ENCODE results near the gene IFTAP. TPM values are rescaled to one million over a fixed set of nuclear protein-coding genes. Genes with fewer than 3 reads are reported as not detected.
A peak's percentile ranks its signal among the peaks of the same experiment; 100 is the strongest.
"Not testable (repeated sequence)": the region's sequence is repeated elsewhere in the genome, so short reads cannot be mapped to it uniquely, and the experiment has no call there.

Gene IFTAP, protein sequence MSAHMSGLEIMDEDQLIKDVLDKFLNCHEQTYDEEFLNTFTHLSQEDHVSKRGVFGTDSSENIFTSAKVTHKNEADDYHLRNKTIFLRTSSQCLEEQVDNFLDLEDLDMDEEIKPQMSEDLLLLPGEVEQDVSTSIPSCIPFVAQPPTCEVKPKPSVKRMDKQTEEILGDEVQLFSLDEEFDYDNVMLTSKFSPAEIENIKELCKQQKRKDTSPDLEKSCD
- total RNA-seq = 10 to 100 TPM in 3 of 4 donors, under 1 TPM in 1; 0.80 to 22.3 (median 15.5) TPM

DNA sequence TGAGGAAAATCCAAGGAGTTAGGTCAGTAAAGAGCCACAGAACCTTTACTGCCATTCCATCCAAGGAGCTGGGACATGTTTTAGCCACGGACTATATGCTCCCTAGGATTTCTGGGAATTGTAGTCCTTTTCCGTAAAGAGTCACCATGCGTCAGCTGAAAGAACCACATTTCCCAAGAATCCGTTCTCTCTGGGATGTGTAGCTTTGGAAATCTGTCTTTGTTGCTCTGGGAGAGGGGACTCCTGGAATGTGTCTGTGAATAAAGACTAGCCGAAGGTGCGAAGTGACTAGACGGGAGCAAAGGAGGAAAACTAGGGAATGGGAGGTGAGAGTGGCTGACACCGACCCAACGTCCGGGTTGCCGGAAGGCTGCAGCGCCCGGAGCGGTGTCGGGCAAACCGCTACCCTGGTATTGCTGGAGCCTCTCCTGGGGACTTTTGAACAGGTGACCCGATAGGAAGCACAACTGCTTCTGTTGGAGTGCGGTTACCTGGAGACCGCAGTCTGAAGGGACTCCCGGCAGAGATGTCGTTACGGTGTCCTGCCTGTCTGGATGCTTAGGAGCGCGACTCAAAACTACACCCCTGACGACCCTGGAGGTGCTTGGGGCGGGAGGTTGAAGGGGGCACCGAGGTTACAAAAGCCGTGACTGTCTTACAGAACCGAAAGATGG is at the start of gene IFTAP:
Gene IFTAP (plus strand): TSS at position 187 of the 674 bp plus-strand sequence. CDS start 15,602 bp downstream, outside the sequence.
- TF ChIP-seq POLR2A (IDR thresholded peaks at IDR 0.05) = no peak
- TF ChIP-seq, protein P1, sequence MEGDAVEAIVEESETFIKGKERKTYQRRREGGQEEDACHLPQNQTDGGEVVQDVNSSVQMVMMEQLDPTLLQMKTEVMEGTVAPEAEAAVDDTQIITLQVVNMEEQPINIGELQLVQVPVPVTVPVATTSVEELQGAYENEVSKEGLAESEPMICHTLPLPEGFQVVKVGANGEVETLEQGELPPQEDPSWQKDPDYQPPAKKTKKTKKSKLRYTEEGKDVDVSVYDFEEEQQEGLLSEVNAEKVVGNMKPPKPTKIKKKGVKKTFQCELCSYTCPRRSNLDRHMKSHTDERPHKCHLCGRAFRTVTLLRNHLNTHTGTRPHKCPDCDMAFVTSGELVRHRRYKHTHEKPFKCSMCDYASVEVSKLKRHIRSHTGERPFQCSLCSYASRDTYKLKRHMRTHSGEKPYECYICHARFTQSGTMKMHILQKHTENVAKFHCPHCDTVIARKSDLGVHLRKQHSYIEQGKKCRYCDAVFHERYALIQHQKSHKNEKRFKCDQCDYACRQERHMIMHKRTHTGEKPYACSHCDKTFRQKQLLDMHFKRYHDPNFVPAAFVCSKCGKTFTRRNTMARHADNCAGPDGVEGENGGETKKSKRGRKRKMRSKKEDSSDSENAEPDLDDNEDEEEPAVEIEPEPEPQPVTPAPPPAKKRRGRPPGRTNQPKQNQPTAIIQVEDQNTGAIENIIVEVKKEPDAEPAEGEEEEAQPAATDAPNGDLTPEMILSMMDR (IDR thresholded peaks at IDR 0.05) = peak in 1 of 6 experiments; percentile 33
- peaks cover 0 to 14% (median 5%) of the 10 kb centered on the region in 3 donors for H3K4me1 ChIP-seq
- DNase-seq = no peak
- H3K27ac ChIP-seq = peak within 1 kb of the TSS in 3 of 4 donors; percentile 47 to 56 (median 49)
- no peaks in the 10 kb centered on the region for H3K36me3 ChIP-seq
- intact Hi-C loops (cut with DNase I) = no loop called here
- 0 to 3% methylated on average over 23 to 26 of the region's 29 CpGs for WGBS, 2 donors
- peaks cover 0 to 17% (median 0%) of the 10 kb centered on the region in 4 donors for H3K27me3 ChIP-seq
- H3K9me3 ChIP-seq = no peaks in the 10 kb centered on the region
- peak within 1 kb of the TSS; percentile 49 to 79 (median 66) for H3K4me3 ChIP-seq

DNA sequence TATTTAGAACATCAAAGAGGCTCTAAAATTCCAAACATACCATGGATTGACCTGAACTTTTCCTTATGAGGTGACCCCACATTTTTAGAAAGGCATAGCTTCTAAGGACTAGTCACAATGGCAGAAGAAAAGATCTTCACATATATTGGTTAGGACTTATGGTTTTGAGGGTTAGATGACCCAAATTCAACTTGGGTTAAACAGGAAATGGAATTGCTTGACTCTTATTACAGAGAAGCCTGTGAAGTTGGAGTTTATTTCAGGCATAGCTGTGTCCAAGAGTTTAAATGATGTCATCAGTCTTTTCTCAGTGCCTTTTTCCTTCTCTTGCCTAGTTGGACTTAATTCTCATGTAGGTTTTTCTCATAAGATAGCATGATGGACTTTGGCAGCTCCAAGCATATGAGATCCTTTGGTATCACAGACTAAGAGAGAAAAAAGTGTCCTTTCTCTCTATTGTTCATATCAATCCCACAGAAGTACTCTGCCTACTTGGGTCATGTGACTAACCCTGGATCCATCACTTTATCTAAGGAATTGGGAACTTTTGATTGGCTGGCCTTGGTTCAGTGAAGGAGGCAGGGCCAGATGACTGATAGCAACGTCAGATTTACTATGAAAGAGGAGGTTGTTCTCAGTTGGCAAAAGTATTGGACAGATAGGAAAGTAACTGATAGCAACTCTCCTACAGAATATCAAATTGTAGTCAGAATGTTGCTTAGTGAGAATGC is 43.8 kb upstream of the IFTAP start:
- no peaks in the 10 kb centered on the region for H3K9me3 ChIP-seq
- TF ChIP-seq, protein P1 (IDR thresholded peaks at IDR 0.05) = no peak
- no peak for TF ChIP-seq POLR2A (IDR thresholded peaks at IDR 0.05)
- intact Hi-C loops (cut with DNase I) = no loop called here
- 25 to 55% methylated on average over 1 of the region's 1 CpG for WGBS, 2 donors
- no peaks in the 10 kb centered on the region for H3K36me3 ChIP-seq
- DNase-seq = no peak
- H3K27ac ChIP-seq = no peak overlapping the region
- no peaks in the 10 kb centered on the region for H3K27me3 ChIP-seq
- no peak overlapping the region for H3K4me3 ChIP-seq
- H3K4me1 ChIP-seq = no peaks in the 10 kb centered on the region

DNA sequence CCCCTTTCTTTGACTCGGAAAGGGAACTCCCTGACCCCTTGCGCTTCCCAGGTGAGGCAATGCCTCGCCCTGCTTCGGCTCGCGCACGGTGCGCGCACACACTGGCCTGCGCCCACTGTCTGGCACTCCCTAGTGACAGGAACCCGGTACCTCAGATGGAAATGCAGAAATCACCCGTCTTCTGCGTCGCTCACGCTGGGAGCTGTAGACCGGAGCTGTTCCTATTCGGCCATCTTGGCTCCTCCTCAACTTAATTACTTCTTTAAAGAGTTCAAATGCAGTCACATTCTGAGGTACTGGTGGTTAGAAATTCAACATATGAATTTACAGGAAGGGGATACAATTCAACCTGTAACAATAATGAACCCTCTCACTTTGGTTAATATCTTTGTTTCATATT is 36.9 kb upstream of the IFTAP start:
- H3K9me3 ChIP-seq; H3K4me1 ChIP-seq; H3K27ac ChIP-seq; H3K4me3 ChIP-seq; H3K36me3 ChIP-seq; intact Hi-C loops (cut with DNase I); DNase-seq; H3K27me3 ChIP-seq: not testable (repeated sequence)
- WGBS, 2 donors = 89 to 100% methylated on average over 7 of the region's 17 CpGs

DNA sequence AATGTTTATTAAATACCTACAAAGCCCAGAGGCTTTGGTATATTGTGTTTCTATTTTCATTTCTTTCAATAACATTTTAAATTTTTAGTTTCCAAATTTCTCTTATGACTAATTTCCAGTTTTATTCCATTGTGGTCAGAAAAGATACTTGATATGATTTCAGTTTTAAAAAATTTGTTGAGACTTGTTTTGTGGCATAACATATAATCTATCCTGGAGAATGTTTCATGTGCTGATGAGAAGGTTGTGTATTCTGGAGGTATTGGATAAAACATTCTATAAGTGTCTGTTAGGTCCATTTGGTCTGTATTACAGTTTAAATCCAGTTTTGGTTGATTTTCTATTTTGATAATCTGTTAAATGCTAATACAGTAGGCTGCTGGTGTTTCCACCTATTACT is 36.3 kb upstream of the IFTAP start:
- no peaks in the 10 kb centered on the region for H3K9me3 ChIP-seq
- no peaks in the 10 kb centered on the region for H3K36me3 ChIP-seq
- no peak overlapping the region for H3K27ac ChIP-seq
- intact Hi-C loops (cut with DNase I) = no loop called here
- TF ChIP-seq, protein P1 (IDR thresholded peaks at IDR 0.05) = no peak
- TF ChIP-seq POLR2A (IDR thresholded peaks at IDR 0.05) = no peak
- no peaks in the 10 kb centered on the region for H3K4me1 ChIP-seq
- no peak for DNase-seq
- no peak overlapping the region for H3K4me3 ChIP-seq
- H3K27me3 ChIP-seq = no peaks in the 10 kb centered on the region

DNA sequence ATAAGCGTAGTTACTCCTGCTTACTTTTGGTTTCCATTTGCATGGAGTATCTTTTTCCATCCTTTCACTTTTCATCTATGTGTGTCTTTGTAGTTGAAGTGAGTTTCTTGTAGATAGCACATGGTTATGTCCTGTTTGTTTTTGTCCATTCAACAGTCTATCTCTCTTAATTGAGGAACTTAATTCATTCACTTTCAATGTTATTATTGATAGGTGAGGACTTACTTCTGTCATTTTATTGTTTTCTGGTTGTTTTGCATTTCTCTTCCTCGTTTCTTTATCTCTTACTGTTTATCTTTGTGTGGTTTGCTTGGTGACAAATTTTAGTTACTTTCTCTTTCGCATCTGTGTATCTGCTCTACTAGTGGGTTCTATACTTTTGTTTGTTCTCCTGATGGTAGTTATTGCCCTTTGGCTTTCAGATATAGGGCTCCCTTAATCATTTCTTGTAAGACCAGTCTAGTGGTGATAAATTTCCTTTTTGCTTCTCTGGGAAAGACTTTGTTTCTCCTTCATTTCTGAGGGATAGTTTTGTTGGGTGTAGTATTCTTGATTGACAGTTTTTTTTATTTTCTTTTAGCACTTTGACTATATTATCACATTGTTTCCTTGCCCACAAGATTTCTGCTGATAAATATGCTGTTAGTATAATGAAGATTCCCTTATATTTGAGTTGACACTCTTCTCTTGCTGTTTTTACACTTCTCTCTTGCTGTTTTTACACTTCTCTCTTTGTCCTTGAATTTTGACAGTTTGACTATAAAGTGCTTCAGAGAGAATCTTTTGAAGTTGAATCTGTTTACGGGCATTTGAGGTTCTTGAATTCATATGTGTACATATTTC is 35.5 kb upstream of the IFTAP start:
- Histone ChIP-seq H3K4me1 (no peaks in the 10 kb centered on the region), H3K4me3 (no peak overlapping the region), H3K9me3 (no peaks in the 10 kb centered on the region), H3K27me3 (no peaks in the 10 kb centered on the region), H3K36me3 (no peaks in the 10 kb centered on the region), H3K27ac (no peak overlapping the region)
- DNase-seq = no peak
- WGBS, 2 donors = 63 to 70% methylated on average over 4 of the region's 4 CpGs
- intact Hi-C loops (cut with DNase I) = no loop called here
- TF ChIP-seq, protein P1 (IDR thresholded peaks at IDR 0.05) = no peak
- no peak for TF ChIP-seq POLR2A (IDR thresholded peaks at IDR 0.05)

All from esophagus squamous epithelium (tissue), 5 donors.